A673 (cell line): ENCODE data around the gene HSP90AB1. TPM values are rescaled to one million over a fixed set of nuclear protein-coding genes. Genes with fewer than 3 reads are reported as not detected.

ENCODE experiments used
- BruUV-seq: library from RNA; stranded (reverse); fragments of 400-500 nt; replicated peaks from 2 replicates; lab custom pipeline; 2021; lab: Mats Ljungman, UMichigan
- CTCF ChIA-PET: fragments of 300-600 bp; sonication (Branson Sonifier 250); formaldehyde crosslinking; loops from one replicate; lab custom pipeline; 2022; ENCODE audit warnings: antibody characterized with exemption; lab: Charles Lee
- POLR2A ChIA-PET: fragments of 300-600 bp; sonication (Branson Sonifier 250); formaldehyde crosslinking; loops from one replicate; lab custom pipeline; 2022; ENCODE audit warnings: antibody characterized with exemption; ENCODE audit not compliant: low non-redundant PET; lab: Charles Lee
- DNase-seq: peaks from one replicate; pipeline ENCODE4 v3.0.0-alpha.2; 2015; ENCODE audit warnings: low spot score
- H3K27ac ChIP-seq: fragments of 200-600 bp; sonication (generic); 2 replicates; pipeline ENCODE4 v1.5.1; 2016; ENCODE audit warnings: mixed run types, low read depth, mild to moderate bottlenecking, mixed read lengths, antibody characterized with exemption, low read length; ENCODE audit not compliant: poor library complexity, severe bottlenecking
- H3K27me3 ChIP-seq: fragments of 200-600 bp; sonication (generic); replicated peaks from 2 replicates; pipeline ENCODE4 v1.6.1; 2017; ENCODE audit warnings: mixed run types, low read depth, mild to moderate bottlenecking, mixed read lengths, antibody characterized with exemption, low read length; ENCODE audit not compliant: insufficient read depth, poor library complexity
- H3K36me3 ChIP-seq: fragments of 200-600 bp; sonication (generic); 2 replicates; pipeline ENCODE4 v1.6.1; 2016; ENCODE audit warnings: mixed run types, mild to moderate bottlenecking, mixed read lengths, antibody characterized with exemption, low read length; ENCODE audit not compliant: insufficient read depth, poor library complexity, severe bottlenecking
- H3K4me1 ChIP-seq: fragments of 200-600 bp; sonication (generic); 2 replicates; pipeline ENCODE4 v1.6.1; 2017; ENCODE audit warnings: mixed run types, mild to moderate bottlenecking, mixed read lengths, antibody characterized with exemption, low read length; ENCODE audit not compliant: insufficient read depth, poor library complexity, severe bottlenecking
- H3K4me3 ChIP-seq: fragments of 200-600 bp; sonication (generic); 2 replicates; pipeline ENCODE4 v1.5.1; 2016; ENCODE audit warnings: low read depth, mixed run types, mild to moderate bottlenecking, mixed read lengths, low read length; ENCODE audit not compliant: poor library complexity, severe bottlenecking
- H3K9me3 ChIP-seq: fragments of 200-600 bp; sonication (generic); 2 replicates; pipeline ENCODE4 v1.6.1; 2016; ENCODE audit warnings: mixed run types, low read depth, mild to moderate bottlenecking, mixed read lengths, antibody characterized with exemption, low read length; ENCODE audit not compliant: poor library complexity, severe bottlenecking
- CTCF ChIP-seq: fragments of 300-800, 200-600 bp; sonication (generic); conservative IDR thresholded peaks from 2 replicates; pipeline ENCODE4 v1.5.1; 2017; ENCODE audit warnings: low read depth, mild to moderate bottlenecking, antibody characterized with exemption, low read length, moderate library complexity, mixed read lengths
- EZH2 ChIP-seq: fragments of 200-600 bp; sonication (generic); IDR thresholded peaks from 2 replicates; pipeline ENCODE4 v1.6.1; 2017; ENCODE audit warnings: borderline replicate concordance, low read depth, mild to moderate bottlenecking, mixed read lengths, antibody characterized with exemption, low read length; ENCODE audit not compliant: poor library complexity, severe bottlenecking
- intact Hi-C: fragments of 100-400 bp; cut with micrococcal nuclease; formaldehyde crosslinking; loops from one replicate; pipeline ENCODE4 v1.10.0; 2022; ENCODE audit not compliant: unreplicated experiment
- total RNA-seq: library from RNA; stranded (reverse); gene quantifications from 2 replicates; pipeline ENCODE4 v1.2.3, GENCODE V29; 2021

HSP90AB1 gene
- total RNA-seq, 1 experiment from 2014 or later, result 1,581 TPM

GRCh38 chr6:44257025-44257752 is 10.3 kb downstream of the HSP90AB1 start, which contains the start of gene SLC35B2:
Gene SLC35B2, minus strand, starts transcription at chr6:44257528. Its CDS starts 118 bp downstream, at chr6:44257410.
- ChIA-PET CTCF (interaction anchor here (0.5 to 1.1 kb wide), 4 partner anchors 10 to 130 kb away, joined by 3 to 9 read pairs (median 4); partner anchors contain the start of genes HSP90AB1, MRPL14 and TMEM63B), POLR2A (interaction anchor here (0.5 to 0.9 kb wide), 4 partner anchors 10 to 487 kb away, joined by 3 to 8 read pairs (median 4); partner anchors contain the start of genes HSP90AB1, TMEM151B and VEGFA)
- Histone ChIP-seq H3K36me3 (peaks cover 32% of the 10 kb centered on the region), H3K4me3 (peak within 1 kb of the TSS; percentile 99), H3K9me3 (no peaks in the 10 kb centered on the region), H3K4me1 (peaks cover 10% of the 10 kb centered on the region), H3K27ac (peak within 1 kb of the TSS; percentile 90), H3K27me3 (no peaks in the 10 kb centered on the region)
- TF ChIP-seq CTCF (peak; percentile 59), EZH2 (no peak)
- peak; percentile 82 for DNase-seq
- no TSS peak for BruUV-seq
- intact Hi-C loops, result no loop called here

- TF ChIP-seq CTCF (no peak), EZH2 (no peak)
- Histone ChIP-seq H3K9me3 (no peaks in the 10 kb centered on the region), H3K4me1 (peaks cover 10% of the 10 kb centered on the region), H3K27me3 (no peaks in the 10 kb centered on the region), H3K4me3 (peak overlapping the region; percentile 99), H3K36me3 (peaks cover 26% of the 10 kb centered on the region), H3K27ac (peak overlapping the region; percentile 90)
- BruUV-seq, result no TSS peak
- ChIA-PET CTCF (no interaction called here), POLR2A (interaction anchor here (0.8 kb wide), 1 partner anchor 11 kb away, joined by 3 read pairs; the partner anchor contains the start of gene HSP90AB1)
- intact Hi-C loops, result no loop called here
- DNase-seq, result no peak
These were observed 10.9 kb downstream of the HSP90AB1 start for GRCh38 chr6:44257753-44258324.

- CTCF ChIA-PET, result no interaction called here
- H3K27ac ChIP-seq, result no peak overlapping the region
These were observed 11.5 kb downstream of the HSP90AB1 start for GRCh38 chr6:44258325-44258863.

More at GRCh38 chr6:44258325-44258863, 11.5 kb downstream of the HSP90AB1 start:
- intact Hi-C loops, result no loop called here
- Histone ChIP-seq H3K9me3 (no peaks in the 10 kb centered on the region), H3K4me3 (no peak overlapping the region), H3K27me3 (no peaks in the 10 kb centered on the region), H3K4me1 (peaks cover 13% of the 10 kb centered on the region), H3K36me3 (peaks cover 20% of the 10 kb centered on the region)
- no peak for DNase-seq
- no TSS peak for BruUV-seq
- POLR2A ChIA-PET, result no interaction called here
- TF ChIP-seq EZH2 (no peak), CTCF (no peak)
